ENCODE data around the gene CUEDC1. TPM values are rescaled to one million over a fixed set of nuclear protein-coding genes. Genes with fewer than 3 reads are reported as not detected.

Gene CUEDC1
- total and polyA plus RNA-seq, 2 of the 13 experiments (the other 11 are each of a cell fraction or from before 2014, with no cell fraction given): 7.4 to 12.9 TPM

DNA sequence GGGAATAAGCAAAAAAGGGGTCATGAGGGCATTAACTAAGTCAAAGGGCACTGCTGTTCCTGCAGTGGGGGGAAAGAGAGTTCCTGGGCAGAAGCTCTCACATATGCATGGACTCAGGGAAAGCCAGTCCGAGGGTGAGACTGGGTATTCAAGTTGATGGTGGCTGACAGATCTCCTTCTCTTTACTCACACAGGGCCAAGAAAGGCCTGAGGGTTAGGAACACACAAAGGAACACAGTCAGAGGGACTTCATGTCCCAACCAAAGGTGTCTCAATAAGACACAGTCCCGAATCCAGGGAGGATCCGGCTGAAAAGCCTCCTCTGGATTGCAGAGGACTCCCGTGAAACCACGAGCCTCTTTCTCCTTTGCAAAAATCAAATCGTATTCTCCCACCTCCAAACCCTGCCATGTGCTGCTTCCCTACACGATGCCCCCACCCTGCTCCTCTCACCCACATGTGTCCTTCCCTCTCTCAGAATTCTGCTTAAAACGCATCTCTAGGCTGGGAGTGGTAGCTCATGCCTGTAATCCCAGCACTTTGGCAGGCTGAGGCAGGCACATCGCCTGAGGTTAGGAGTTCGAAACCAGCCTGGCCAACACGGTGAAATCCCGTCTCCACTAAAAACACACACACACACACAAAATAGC lies 23.6 kb downstream of the CUEDC1 start:
- FAIRE-seq (no peak), ATAC-seq (no peak), DNase-seq (ENCODE audit: low spot score) (no peak)
- Histone ChIP-seq H3K9me3 (ENCODE audit: low read length) (no peaks in the 10 kb centered on the region), H3K4me2 (ENCODE audit: low read depth, low read length) (no peak overlapping the region), H3K4me3 (replicated peaks in 1 of 3; ENCODE audit: insufficient read depth in 1 of 3, low read depth in 2 of 3, low read length in 3 of 3) (no peak overlapping the region), H4K20me1 (ENCODE audit: insufficient read depth, low read length) (no peaks in the 10 kb centered on the region), H2AFZ (ENCODE audit: low read length) (no peak overlapping the region), H3K9ac (ENCODE audit: insufficient read depth, low read depth, low read length) (no peak overlapping the region), H3K79me2 (ENCODE audit: insufficient read depth, low read length) (peaks cover 3% of the 10 kb centered on the region), H3K4me1 (ENCODE audit: insufficient read depth, low read length) (peaks cover 66% of the 10 kb centered on the region), H3K27ac (ENCODE audit: extremely low read length, insufficient read depth, low read length) (no peak overlapping the region), H3K27me3 (ENCODE audit: control insufficient read depth in 1 of 2, insufficient read depth in 2 of 2, low read length in 2 of 2) (no peaks in the 10 kb centered on the region), H3K36me3 (replicated peaks in 1 of 2; ENCODE audit: control insufficient read depth in 1 of 2, insufficient read depth in 2 of 2, low read length in 2 of 2) (no peaks in the 10 kb centered on the region)
- no peak for TF ChIP-seq SIN3B (IDR thresholded peaks at IDR 0.05; ENCODE audit: low read length)
- TF ChIP-seq TEAD2 (CRISPR knock-in tag; IDR thresholded peaks at IDR 0.05): no peak
- in situ Hi-C loops (cut with HindIII; ENCODE audit: extremely low pct_ligation_motif_present, low pct_unique_long_range_greater_than_20kb): no loop called here
- CTCF ChIA-PET (ENCODE audit: low intra/inter-chr PET ratio, low total read pairs): no interaction called here
- POLR2A ChIA-PET: no interaction called here
- 91% methylated on average over 12 of the region's 12 CpGs for WGBS (ENCODE audit: low lambda C conversion rate)
- BruUV-seq (replicated peaks): no TSS peak
- intact Hi-C loops (cut with micrococcal nuclease; ENCODE audit: unreplicated experiment): no loop called here

GRCh38 chr17:57930239-57930638 lies 25.0 kb downstream of the CUEDC1 start:
- in situ Hi-C loops (cut with HindIII; ENCODE audit: extremely low pct_ligation_motif_present, low pct_unique_long_range_greater_than_20kb) (no loop called here), intact Hi-C loops (cut with micrococcal nuclease; ENCODE audit: unreplicated experiment) (no loop called here)
- no peak overlapping the region for H3K27ac ChIP-seq (ENCODE audit: extremely low read length, insufficient read depth, low read length)
- CTCF ChIA-PET (ENCODE audit: low intra/inter-chr PET ratio, low total read pairs): no interaction called here
- no peak overlapping the region for H3K4me2 ChIP-seq (ENCODE audit: low read depth, low read length)
- H3K4me3 ChIP-seq (replicated peaks in 1 of 3; ENCODE audit: insufficient read depth in 1 of 3, low read depth in 2 of 3, low read length in 3 of 3): no peak overlapping the region
- no peaks in the 10 kb centered on the region for H3K36me3 ChIP-seq (replicated peaks in 1 of 2; ENCODE audit: control insufficient read depth in 1 of 2, insufficient read depth in 2 of 2, low read length in 2 of 2)
- peaks cover 55% of the 10 kb centered on the region for H3K4me1 ChIP-seq (ENCODE audit: insufficient read depth, low read length)
- no peak for DNase-seq (ENCODE audit: low spot score)
- H3K9me3 ChIP-seq (ENCODE audit: low read length): no peaks in the 10 kb centered on the region
- no TSS peak for BruUV-seq (replicated peaks)
- POLR2A ChIA-PET: no interaction called here
- 95% methylated on average over 5 of the region's 5 CpGs for WGBS (ENCODE audit: low lambda C conversion rate)
- H3K79me2 ChIP-seq (ENCODE audit: insufficient read depth, low read length): peaks cover 3% of the 10 kb centered on the region
- no peak overlapping the region for H3K9ac ChIP-seq (ENCODE audit: insufficient read depth, low read depth, low read length)
- ATAC-seq: no peak
- no peak overlapping the region for H2AFZ ChIP-seq (ENCODE audit: low read length)
- no peak for FAIRE-seq
- H3K27me3 ChIP-seq (ENCODE audit: control insufficient read depth in 1 of 2, insufficient read depth in 2 of 2, low read length in 2 of 2): no peaks in the 10 kb centered on the region
- H4K20me1 ChIP-seq (ENCODE audit: insufficient read depth, low read length): no peaks in the 10 kb centered on the region
- TF ChIP-seq DMAP1 (CRISPR knock-in tag; IDR thresholded peaks at IDR 0.05) (no peak), XBP1 (CRISPR knock-in tag; IDR thresholded peaks at IDR 0.05) (no peak), ZFP90 (CRISPR knock-in tag; IDR thresholded peaks at IDR 0.05; ENCODE audit: borderline replicate concordance) (no peak), NFIC (IDR thresholded peaks at IDR 0.05; ENCODE audit: low read length) (no peak), ZNF251 (CRISPR knock-in tag; IDR thresholded peaks at IDR 0.05) (no peak), SNRNP70 (IDR thresholded peaks at IDR 0.05; ENCODE audit: low read depth, low read length) (no peak), STAT5B (CRISPR knock-in tag; IDR thresholded peaks at IDR 0.05) (no peak), ZBTB21 (CRISPR knock-in tag; IDR thresholded peaks at IDR 0.05) (no peak), SMAD3 (CRISPR knock-in tag; IDR thresholded peaks at IDR 0.05) (no peak), GTF3A (CRISPR knock-in tag; conservative IDR thresholded peaks at IDR 0.05) (no peak)
- TF ChIP-seq, protein P1, sequence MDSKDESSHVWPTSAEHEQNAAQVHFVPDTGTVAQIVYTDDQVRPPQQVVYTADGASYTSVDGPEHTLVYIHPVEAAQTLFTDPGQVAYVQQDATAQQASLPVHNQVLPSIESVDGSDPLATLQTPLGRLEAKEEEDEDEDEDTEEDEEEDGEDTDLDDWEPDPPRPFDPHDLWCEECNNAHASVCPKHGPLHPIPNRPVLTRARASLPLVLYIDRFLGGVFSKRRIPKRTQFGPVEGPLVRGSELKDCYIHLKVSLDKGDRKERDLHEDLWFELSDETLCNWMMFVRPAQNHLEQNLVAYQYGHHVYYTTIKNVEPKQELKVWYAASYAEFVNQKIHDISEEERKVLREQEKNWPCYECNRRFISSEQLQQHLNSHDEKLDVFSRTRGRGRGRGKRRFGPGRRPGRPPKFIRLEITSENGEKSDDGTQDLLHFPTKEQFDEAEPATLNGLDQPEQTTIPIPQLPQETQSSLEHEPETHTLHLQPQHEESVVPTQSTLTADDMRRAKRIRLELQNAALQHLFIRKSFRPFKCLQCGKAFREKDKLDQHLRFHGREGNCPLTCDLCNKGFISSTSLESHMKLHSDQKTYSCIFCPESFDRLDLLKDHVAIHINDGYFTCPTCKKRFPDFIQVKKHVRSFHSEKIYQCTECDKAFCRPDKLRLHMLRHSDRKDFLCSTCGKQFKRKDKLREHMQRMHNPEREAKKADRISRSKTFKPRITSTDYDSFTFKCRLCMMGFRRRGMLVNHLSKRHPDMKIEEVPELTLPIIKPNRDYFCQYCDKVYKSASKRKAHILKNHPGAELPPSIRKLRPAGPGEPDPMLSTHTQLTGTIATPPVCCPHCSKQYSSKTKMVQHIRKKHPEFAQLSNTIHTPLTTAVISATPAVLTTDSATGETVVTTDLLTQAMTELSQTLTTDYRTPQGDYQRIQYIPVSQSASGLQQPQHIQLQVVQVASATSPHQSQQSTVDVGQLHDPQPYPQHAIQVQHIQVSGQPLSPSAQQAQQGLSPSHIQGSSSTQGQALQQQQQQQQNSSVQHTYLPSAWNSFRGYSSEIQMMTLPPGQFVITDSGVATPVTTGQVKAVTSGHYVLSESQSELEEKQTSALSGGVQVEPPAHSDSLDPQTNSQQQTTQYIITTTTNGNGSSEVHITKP (CRISPR knock-in tag; IDR thresholded peaks at IDR 0.05; ENCODE audit: low read depth): no peak

All from HepG2 (cell line).